Cardiac muscle cell (in vitro differentiated cells and primary cell): Measurements from ENCODE around the gene NTRK1. TPM values are rescaled to one million over a fixed set of nuclear protein-coding genes. Genes with fewer than 3 reads are reported as not detected.
A peak's percentile ranks its signal among the peaks of the same experiment; 100 is the strongest.

ENCODE experiments used
- DNase-seq, 2 donors: peaks; one replicate each; pipeline versions ENCODE4 v3.0.0 to v3.0.0-alpha.2; 2010 to 2017; ENCODE audit warnings: low read depth in 1 of 2, low spot score in 1 of 2
- H3K27ac ChIP-seq: fragments of 200-600 bp; sonication (generic); 2 replicates; pipeline ENCODE4 v1.5.1; 2016
- H3K27me3 ChIP-seq: fragments of 200-600 bp; sonication (generic); 2 replicates; pipeline ENCODE4 v1.6.0; 2016; ENCODE audit warnings: control low read depth
- H3K36me3 ChIP-seq: fragments of 200-600 bp; sonication (generic); 2 replicates; pipeline ENCODE4 v1.5.1; 2016; ENCODE audit warnings: control low read depth
- H3K4me1 ChIP-seq: fragments of 200-600 bp; sonication (generic); 2 replicates; pipeline ENCODE4 v1.8.1; 2017; ENCODE audit warnings: low read depth, mild to moderate bottlenecking, mixed run types
- H3K4me3 ChIP-seq: fragments of 200-600 bp; sonication (generic); 2 replicates; pipeline ENCODE4 v1.5.1; 2016; ENCODE audit warnings: mild to moderate bottlenecking
- H3K9me3 ChIP-seq: fragments of 200-600 bp; sonication (generic); 2 replicates; pipeline ENCODE4 v1.5.1; 2017; ENCODE audit warnings: low read depth, mild to moderate bottlenecking, control low read depth
- CTCF ChIP-seq: IDR thresholded peaks from 2 replicates; pipeline ENCODE4 v1.5.1; 2012; ENCODE audit warnings: low read depth, mild to moderate bottlenecking, low read length
- polyA plus RNA-seq: library from polyadenylated mRNA; unstranded; fragments of >200 nt; fragmentation: Nextera tagmentation; extraction: Ambion mirVana; gene quantifications from 2 replicates; pipeline ENCODE4 v1.2.1, GENCODE V29; 2016
- total RNA-seq: library from RNA; depleted of rRNA; stranded (reverse); fragments of >200 nt; gene quantifications from 2 replicates; pipeline ENCODE4 v1.2.3, GENCODE V29; 2016

NTRK1 gene
- total RNA-seq, result 3.6 and 3.8 TPM in 2 replicates
- polyA plus RNA-seq, result 2.4 and 3.9 TPM in 2 replicates

GRCh38 chr1:156860628-156861423 lies at the start of gene NTRK1:
Gene NTRK1 (plus strand): TSS chr1:156860865. CDS start chr1:156860935, 70 bp downstream.
- TF ChIP-seq CTCF, result no peak
- peaks cover 13% of the 10 kb centered on the region for H3K4me1 ChIP-seq

GRCh38 chr1:156811168-156811567 lies 49.5 kb upstream of the NTRK1 start:
- Histone ChIP-seq H3K27me3 (no peaks in the 10 kb centered on the region), H3K4me1 (no peaks in the 10 kb centered on the region), H3K27ac (no peak overlapping the region), H3K36me3 (no peaks in the 10 kb centered on the region), H3K9me3 (no peaks in the 10 kb centered on the region), H3K4me3 (no peak overlapping the region)
- no peak for TF ChIP-seq CTCF
- DNase-seq, result peak in 1 of 2 donors; percentile 31

More at GRCh38 chr1:156860628-156861423, at the start of gene NTRK1:
- DNase-seq, result peak; percentile 36 to 55
- Histone ChIP-seq H3K4me3 (peak within 1 kb of the TSS; percentile 17), H3K36me3 (no peaks in the 10 kb centered on the region), H3K27ac (no peak within 1 kb of the TSS), H3K27me3 (peaks cover 51% of the 10 kb centered on the region), H3K9me3 (no peaks in the 10 kb centered on the region)

- Histone ChIP-seq H3K36me3 (no peaks in the 10 kb centered on the region), H3K27ac (no peak overlapping the region), H3K27me3 (no peaks in the 10 kb centered on the region), H3K4me3 (no peak overlapping the region), H3K4me1 (no peaks in the 10 kb centered on the region), H3K9me3 (no peaks in the 10 kb centered on the region)
- DNase-seq, result no peak
- TF ChIP-seq CTCF, result no peak
Observed at GRCh38 chr1:156812293-156812990, 48.2 kb upstream of the NTRK1 start.

- peak in 1 of 2 donors; percentile 13 for DNase-seq
- H3K36me3 ChIP-seq, result no peaks in the 10 kb centered on the region
- TF ChIP-seq CTCF, result no peak
- H3K4me3 ChIP-seq, result peak overlapping the region; percentile 27
- no peaks in the 10 kb centered on the region for H3K4me1 ChIP-seq
- H3K9me3 ChIP-seq, result no peaks in the 10 kb centered on the region
- H3K27ac ChIP-seq, result no peak overlapping the region
- no peaks in the 10 kb centered on the region for H3K27me3 ChIP-seq
Observed at GRCh38 chr1:156813298-156813697, 47.4 kb upstream of the NTRK1 start.

- no peaks in the 10 kb centered on the region for H3K27me3 ChIP-seq
- peak; percentile 57 for TF ChIP-seq CTCF
- peak overlapping the region; percentile 27 for H3K4me3 ChIP-seq
- H3K4me1 ChIP-seq, result no peaks in the 10 kb centered on the region
- no peaks in the 10 kb centered on the region for H3K36me3 ChIP-seq
- H3K27ac ChIP-seq, result no peak overlapping the region
- DNase-seq, result peak; percentile 56 to 65
- H3K9me3 ChIP-seq, result no peaks in the 10 kb centered on the region
Observed at GRCh38 chr1:156813750-156814570, 46.7 kb upstream of the NTRK1 start.
